ENCODE data around the gene MZT2B. TPM values are rescaled to one million over a fixed set of nuclear protein-coding genes. Genes with fewer than 3 reads are reported as not detected.
"Not testable (repeated sequence)": the region's sequence is repeated elsewhere in the genome, so short reads cannot be mapped to it uniquely, and the experiment has no call there.

Gene MZT2B
- total and polyA plus RNA-seq, 11 donors, result 269 to 623 (median 360) TPM

- H3K9me3 ChIP-seq; H3K27ac ChIP-seq; H3K4me3 ChIP-seq; ATAC-seq; H3K36me3 ChIP-seq; intact Hi-C loops (cut with DNase I); DNase-seq: not testable (repeated sequence)
- 91% methylated on average over 7 of the region's 7 CpGs; no CpG with 5 or more reads in 2 of the 4 donors for WGBS, 4 donors
- Histone ChIP-seq H3K27me3 (peaks cover 0 to 13% (median 0%) of the 10 kb centered on the region in 9 donors), H3K4me1 (peaks cover 0 to 11% (median 0%) of the 10 kb centered on the region in 12 donors)
Observed at GRCh38 chr2:130140516-130140915, 41.5 kb upstream of the MZT2B start.

- not testable (repeated sequence) for ATAC-seq, DNase-seq
Observed at GRCh38 chr2:130141002-130141401, 41.1 kb upstream of the MZT2B start.

GRCh38 chr2:130141645-130142370 is 40.3 kb upstream of the MZT2B start:
- H3K36me3 ChIP-seq; intact Hi-C loops (cut with DNase I); H3K27ac ChIP-seq; H3K4me3 ChIP-seq; H3K9me3 ChIP-seq; DNase-seq; ATAC-seq: not testable (repeated sequence)
- Histone ChIP-seq H3K27me3 (peaks cover 0 to 15% (median 0%) of the 10 kb centered on the region in 9 donors), H3K4me1 (peaks cover 0 to 11% (median 0%) of the 10 kb centered on the region in 12 donors)
- 90 to 98% (median 94%) methylated on average over 6 to 18 of the region's 22 CpGs for WGBS, 4 donors

More at GRCh38 chr2:130141002-130141401, 41.1 kb upstream of the MZT2B start:
- H3K36me3 ChIP-seq; H3K4me3 ChIP-seq; H3K9me3 ChIP-seq; H3K27ac ChIP-seq; intact Hi-C loops (cut with DNase I): not testable (repeated sequence)
- Histone ChIP-seq H3K4me1 (peaks cover 0 to 11% (median 0%) of the 10 kb centered on the region in 12 donors), H3K27me3 (peaks cover 0 to 15% (median 0%) of the 10 kb centered on the region in 9 donors)
- 94 to 98% (median 97%) methylated on average over 3 to 4 of the region's 6 CpGs; no CpG with 5 or more reads in 1 of the 4 donors for WGBS, 4 donors

- H3K36me3 ChIP-seq; ATAC-seq; DNase-seq; H3K4me3 ChIP-seq; H3K27ac ChIP-seq; H3K9me3 ChIP-seq; intact Hi-C loops (cut with DNase I): not testable (repeated sequence)
- Histone ChIP-seq H3K27me3 (peaks cover 0 to 15% (median 0%) of the 10 kb centered on the region in 9 donors), H3K4me1 (peaks cover 0 to 11% (median 0%) of the 10 kb centered on the region in 12 donors)
- 73 to 84% (median 80%) methylated on average over 5 to 13 of the region's 13 CpGs for WGBS, 4 donors
Observed at GRCh38 chr2:130142396-130143265, 39.4 kb upstream of the MZT2B start.

- Histone ChIP-seq H3K27me3 (peaks cover 0 to 15% (median 0%) of the 10 kb centered on the region in 9 donors), H3K4me3 (peak overlapping the region in 8 of 12 donors; percentile 42 to 52 (median 46)), H3K4me1 (peaks cover 0 to 11% (median 0%) of the 10 kb centered on the region in 12 donors)
- intact Hi-C loops (cut with DNase I); H3K36me3 ChIP-seq; H3K9me3 ChIP-seq; H3K27ac ChIP-seq; ATAC-seq: not testable (repeated sequence)
- WGBS, 4 donors, result 46 to 64% (median 55%) methylated on average over 16 to 22 of the region's 28 CpGs
- DNase-seq, result peak in 1 of 5 donors; percentile 61
Observed at GRCh38 chr2:130143266-130144039, 38.6 kb upstream of the MZT2B start.

- 7 to 23% (median 15%) methylated on average over 10 to 30 of the region's 30 CpGs for WGBS, 4 donors
- ATAC-seq, result peak; percentile 18 to 88 (median 56)
- H3K27me3 ChIP-seq, result peaks cover 0 to 15% (median 0%) of the 10 kb centered on the region in 9 donors
- H3K9me3 ChIP-seq; intact Hi-C loops (cut with DNase I); H3K36me3 ChIP-seq; H3K27ac ChIP-seq: not testable (repeated sequence)
- peaks cover 0 to 11% (median 0%) of the 10 kb centered on the region in 12 donors for H3K4me1 ChIP-seq
- peak within 1 kb of the TSS; percentile 10 to 52 (median 44) for H3K4me3 ChIP-seq
- DNase-seq, result peak in 2 of 5 donors; percentile 53 to 70
Observed at GRCh38 chr2:130145006-130145414, 37.1 kb upstream of the MZT2B start, which contains the start of gene CCDC74B. Gene CCDC74B, minus strand, starts transcription at chr2:130145112. Its CDS starts 116 bp downstream, at chr2:130144996.

GRCh38 chr2:130148515-130148914 is 33.5 kb upstream of the MZT2B start:
- H3K4me3 ChIP-seq; H3K27me3 ChIP-seq; ATAC-seq; DNase-seq; H3K27ac ChIP-seq; intact Hi-C loops (cut with DNase I); H3K9me3 ChIP-seq: not testable (repeated sequence)
- H3K4me1 ChIP-seq, result peaks cover 0 to 11% (median 0%) of the 10 kb centered on the region in 12 donors
- 62 to 69% (median 65%) methylated on average over 5 to 6 of the region's 6 CpGs for WGBS, 4 donors
- peaks cover 0 to 20% (median 11%) of the 10 kb centered on the region in 9 donors for H3K36me3 ChIP-seq

All from heart left ventricle (tissue), 16 donors.